ENCODE measurements around the gene FAM228B. TPM values are rescaled to one million over a fixed set of nuclear protein-coding genes. Genes with fewer than 3 reads are reported as not detected.

Gene FAM228B
- total RNA-seq, 1 experiment from 2014 or later, result 7.9 TPM

GRCh38 chr2:24207359-24207758 lies 84.1 kb downstream of the FAM228B start:
- TF ChIP-seq, protein P1, sequence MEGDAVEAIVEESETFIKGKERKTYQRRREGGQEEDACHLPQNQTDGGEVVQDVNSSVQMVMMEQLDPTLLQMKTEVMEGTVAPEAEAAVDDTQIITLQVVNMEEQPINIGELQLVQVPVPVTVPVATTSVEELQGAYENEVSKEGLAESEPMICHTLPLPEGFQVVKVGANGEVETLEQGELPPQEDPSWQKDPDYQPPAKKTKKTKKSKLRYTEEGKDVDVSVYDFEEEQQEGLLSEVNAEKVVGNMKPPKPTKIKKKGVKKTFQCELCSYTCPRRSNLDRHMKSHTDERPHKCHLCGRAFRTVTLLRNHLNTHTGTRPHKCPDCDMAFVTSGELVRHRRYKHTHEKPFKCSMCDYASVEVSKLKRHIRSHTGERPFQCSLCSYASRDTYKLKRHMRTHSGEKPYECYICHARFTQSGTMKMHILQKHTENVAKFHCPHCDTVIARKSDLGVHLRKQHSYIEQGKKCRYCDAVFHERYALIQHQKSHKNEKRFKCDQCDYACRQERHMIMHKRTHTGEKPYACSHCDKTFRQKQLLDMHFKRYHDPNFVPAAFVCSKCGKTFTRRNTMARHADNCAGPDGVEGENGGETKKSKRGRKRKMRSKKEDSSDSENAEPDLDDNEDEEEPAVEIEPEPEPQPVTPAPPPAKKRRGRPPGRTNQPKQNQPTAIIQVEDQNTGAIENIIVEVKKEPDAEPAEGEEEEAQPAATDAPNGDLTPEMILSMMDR (IDR thresholded peaks at IDR 0.05; ENCODE audit: insufficient read depth in 1 of 2, low read depth in 1 of 2, low read length in 1 of 2, severe bottlenecking in 1 of 2, unreplicated experiment in 1 of 2), result no peak
- no peaks in the 10 kb centered on the region for H3K27me3 ChIP-seq (replicated peaks; ENCODE audit: control insufficient read depth, insufficient read depth, low read length)
- H3K4me3 ChIP-seq (ENCODE audit: low read depth, low read length), result no peak overlapping the region
- ChIA-PET POLR2A (no interaction called here), CTCF (interaction anchor here (0.6 kb wide), 1 partner anchor 30 kb away, joined by 3 read pairs; no protein-coding TSS in a partner anchor)
- Mint-ChIP-seq H3K36me3 (ENCODE audit: insufficient read depth, unreplicated experiment) (peaks cover 9% of the 10 kb centered on the region), H3K27ac (ENCODE audit: unreplicated experiment) (no peak overlapping the region), H3K27me3 (ENCODE audit: insufficient read depth, unreplicated experiment) (no peaks in the 10 kb centered on the region), H3K9me3 (ENCODE audit: unreplicated experiment) (no peaks in the 10 kb centered on the region), H3K4me1 (ENCODE audit: low read depth, unreplicated experiment) (no peaks in the 10 kb centered on the region), H3K4me3 (ENCODE audit: unreplicated experiment) (no peak overlapping the region)
- H3K4me1 ChIP-seq, result no peaks in the 10 kb centered on the region
- no peaks in the 10 kb centered on the region for H3K36me3 ChIP-seq (ENCODE audit: control insufficient read depth, insufficient read depth, low read length)
- no peaks in the 10 kb centered on the region for H3K9me3 ChIP-seq
- intact Hi-C loops (cut with micrococcal nuclease; ENCODE audit: unreplicated experiment), result no loop called here
- BruUV-seq (replicated peaks), result no TSS peak
- DNase-seq, result no peak

DNA sequence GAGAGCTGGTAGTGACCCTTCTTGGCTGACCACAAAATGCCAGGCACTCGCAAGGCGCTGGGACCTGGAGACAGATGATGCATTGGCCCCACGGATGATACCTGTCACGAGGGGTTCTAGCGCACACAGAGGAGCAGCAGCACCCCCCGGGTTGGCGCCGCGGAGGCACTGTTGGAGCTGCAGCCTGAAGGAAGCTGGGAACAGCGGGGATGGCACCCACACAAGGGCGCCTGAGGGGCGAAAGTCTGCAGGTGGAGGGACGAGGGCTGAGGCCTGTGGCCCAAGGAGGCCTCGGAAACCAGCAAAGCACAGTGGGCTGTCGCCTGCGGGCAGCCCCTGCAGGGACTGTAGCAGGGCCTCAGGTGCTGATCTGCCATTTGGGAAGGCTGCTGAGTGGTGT lies 85.2 kb downstream of the FAM228B start:
- ChIA-PET CTCF (no interaction called here), POLR2A (no interaction called here)
- DNase-seq, result no peak
- Mint-ChIP-seq H3K27me3 (ENCODE audit: insufficient read depth, unreplicated experiment) (no peaks in the 10 kb centered on the region), H3K36me3 (ENCODE audit: insufficient read depth, unreplicated experiment) (peaks cover 9% of the 10 kb centered on the region), H3K4me1 (ENCODE audit: low read depth, unreplicated experiment) (no peaks in the 10 kb centered on the region), H3K4me3 (ENCODE audit: unreplicated experiment) (no peak overlapping the region), H3K27ac (ENCODE audit: unreplicated experiment) (no peak overlapping the region), H3K9me3 (ENCODE audit: unreplicated experiment) (no peaks in the 10 kb centered on the region)
- intact Hi-C loops (cut with micrococcal nuclease; ENCODE audit: unreplicated experiment), result no loop called here
- Histone ChIP-seq H3K4me1 (no peaks in the 10 kb centered on the region), H3K4me3 (ENCODE audit: low read depth, low read length) (no peak overlapping the region), H3K9me3 (no peaks in the 10 kb centered on the region), H3K27me3 (replicated peaks; ENCODE audit: control insufficient read depth, insufficient read depth, low read length) (no peaks in the 10 kb centered on the region), H3K36me3 (ENCODE audit: control insufficient read depth, insufficient read depth, low read length) (no peaks in the 10 kb centered on the region)
- no TSS peak for BruUV-seq (replicated peaks)
- TF ChIP-seq, protein P1 (IDR thresholded peaks at IDR 0.05; ENCODE audit: insufficient read depth in 1 of 2, low read depth in 1 of 2, low read length in 1 of 2, severe bottlenecking in 1 of 2, unreplicated experiment in 1 of 2), result no peak

GRCh38 chr2:24209389-24210105 lies 86.3 kb downstream of the FAM228B start:
- Histone ChIP-seq H3K4me1 (no peaks in the 10 kb centered on the region), H3K9me3 (no peaks in the 10 kb centered on the region), H3K36me3 (ENCODE audit: control insufficient read depth, insufficient read depth, low read length) (no peaks in the 10 kb centered on the region), H3K4me3 (ENCODE audit: low read depth, low read length) (no peak overlapping the region), H3K27me3 (replicated peaks; ENCODE audit: control insufficient read depth, insufficient read depth, low read length) (no peaks in the 10 kb centered on the region)
- no peak for DNase-seq
- H3K27me3 Mint-ChIP-seq (ENCODE audit: insufficient read depth, unreplicated experiment), result no peaks in the 10 kb centered on the region
- no TSS peak for BruUV-seq (replicated peaks)
- ChIA-PET CTCF (no interaction called here), POLR2A (no interaction called here)
- intact Hi-C loops (cut with micrococcal nuclease; ENCODE audit: unreplicated experiment), result no loop called here
- H3K4me1 Mint-ChIP-seq (ENCODE audit: low read depth, unreplicated experiment), result no peaks in the 10 kb centered on the region
- H3K36me3 Mint-ChIP-seq (ENCODE audit: insufficient read depth, unreplicated experiment), result peaks cover 9% of the 10 kb centered on the region
- no peak overlapping the region for H3K27ac Mint-ChIP-seq (ENCODE audit: unreplicated experiment)
- TF ChIP-seq, protein P1 (IDR thresholded peaks at IDR 0.05; ENCODE audit: insufficient read depth in 1 of 2, low read depth in 1 of 2, low read length in 1 of 2, severe bottlenecking in 1 of 2, unreplicated experiment in 1 of 2), result no peak
- H3K9me3 Mint-ChIP-seq (ENCODE audit: unreplicated experiment), result no peaks in the 10 kb centered on the region
- no peak overlapping the region for H3K4me3 Mint-ChIP-seq (ENCODE audit: unreplicated experiment)

Measured in Caco-2 (cell line).